ENCODE data around the gene DOCK8.

DNA sequence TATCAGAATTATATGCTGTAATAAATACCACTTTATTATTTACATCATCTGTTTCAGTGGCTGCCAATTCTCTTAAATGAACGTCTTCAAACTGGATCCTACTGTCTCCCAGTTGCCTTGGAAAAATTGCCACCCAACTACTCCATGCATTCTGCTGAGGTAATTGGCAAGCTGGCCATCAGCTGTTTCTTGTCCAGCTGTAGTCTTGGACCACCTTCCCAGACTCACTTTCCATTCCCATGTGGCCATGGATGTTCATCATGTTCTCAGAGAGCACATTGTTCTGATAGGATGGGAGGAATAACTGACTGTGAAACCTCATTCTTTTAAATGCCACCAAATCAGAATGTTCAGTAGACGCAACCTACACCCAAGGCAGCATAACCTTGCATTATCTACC, 157.5 kb downstream of the DOCK8 start:
- TF ChIP-seq, protein P1, sequence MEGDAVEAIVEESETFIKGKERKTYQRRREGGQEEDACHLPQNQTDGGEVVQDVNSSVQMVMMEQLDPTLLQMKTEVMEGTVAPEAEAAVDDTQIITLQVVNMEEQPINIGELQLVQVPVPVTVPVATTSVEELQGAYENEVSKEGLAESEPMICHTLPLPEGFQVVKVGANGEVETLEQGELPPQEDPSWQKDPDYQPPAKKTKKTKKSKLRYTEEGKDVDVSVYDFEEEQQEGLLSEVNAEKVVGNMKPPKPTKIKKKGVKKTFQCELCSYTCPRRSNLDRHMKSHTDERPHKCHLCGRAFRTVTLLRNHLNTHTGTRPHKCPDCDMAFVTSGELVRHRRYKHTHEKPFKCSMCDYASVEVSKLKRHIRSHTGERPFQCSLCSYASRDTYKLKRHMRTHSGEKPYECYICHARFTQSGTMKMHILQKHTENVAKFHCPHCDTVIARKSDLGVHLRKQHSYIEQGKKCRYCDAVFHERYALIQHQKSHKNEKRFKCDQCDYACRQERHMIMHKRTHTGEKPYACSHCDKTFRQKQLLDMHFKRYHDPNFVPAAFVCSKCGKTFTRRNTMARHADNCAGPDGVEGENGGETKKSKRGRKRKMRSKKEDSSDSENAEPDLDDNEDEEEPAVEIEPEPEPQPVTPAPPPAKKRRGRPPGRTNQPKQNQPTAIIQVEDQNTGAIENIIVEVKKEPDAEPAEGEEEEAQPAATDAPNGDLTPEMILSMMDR (IDR thresholded peaks at IDR 0.05): no peak
- TF ChIP-seq POLR2A (IDR thresholded peaks at IDR 0.05): no peak
